ENCODE results near the gene GH2. TPM values are rescaled to one million over a fixed set of nuclear protein-coding genes. Genes with fewer than 3 reads are reported as not detected.

The GH2 gene
- not detected in 2 replicates for total RNA-seq

GRCh38 chr17:63881935-63882601 is at the start of gene GH2:
Gene GH2, minus strand, starts transcription at chr17:63881944. Its CDS starts 143 bp downstream, at chr17:63881801.

DNA sequence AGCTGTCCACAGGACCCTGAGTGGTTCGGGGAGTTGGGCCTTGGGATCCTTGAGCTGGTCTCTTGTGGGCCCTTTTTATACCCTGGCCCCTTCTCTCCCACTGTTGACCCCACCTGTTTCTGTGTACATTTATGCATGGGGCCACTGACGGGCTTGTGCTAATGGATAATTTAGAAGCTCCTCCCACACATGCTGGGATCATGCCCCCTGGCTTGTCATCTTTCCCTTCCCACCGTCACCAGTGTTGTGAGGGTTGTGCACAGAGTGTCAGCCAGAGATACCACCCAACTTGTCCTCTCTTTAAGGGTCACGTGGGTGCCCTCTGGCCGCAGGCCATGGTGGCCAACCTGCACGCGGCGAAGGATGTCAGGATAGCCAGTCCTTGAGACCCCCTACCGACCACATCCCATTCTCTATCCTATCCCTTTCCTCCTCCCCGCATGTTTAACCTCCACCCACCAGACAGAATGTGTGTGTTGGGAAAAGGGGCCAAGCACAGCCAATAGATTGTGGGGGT is 37.1 kb upstream of the GH2 start, which contains the start of gene GH1:
GH1 (minus strand) TSS at position 51 of the 517 bp plus-strand sequence. CDS start 63 bp downstream, outside the sequence.

GRCh38 chr17:63911041-63911635 is 29.4 kb upstream of the GH2 start, which contains the start of gene CSHL1:
Gene CSHL1, minus strand, starts transcription at chr17:63911258. Its CDS starts 62 bp downstream, at chr17:63911196.

GRCh38 chr17:63896524-63897354 is 15.0 kb upstream of the GH2 start, which contains the start of gene CSH1:
Gene CSH1, minus strand, starts transcription at chr17:63896574. Its CDS starts 63 bp downstream, at chr17:63896511.

GRCh38 chr17:63873577-63873976 is 8.2 kb downstream of the GH2 start, which contains the start of gene CSH2:
Gene CSH2, minus strand, starts transcription at chr17:63873677. Its CDS starts 63 bp downstream, at chr17:63873614.

DNA sequence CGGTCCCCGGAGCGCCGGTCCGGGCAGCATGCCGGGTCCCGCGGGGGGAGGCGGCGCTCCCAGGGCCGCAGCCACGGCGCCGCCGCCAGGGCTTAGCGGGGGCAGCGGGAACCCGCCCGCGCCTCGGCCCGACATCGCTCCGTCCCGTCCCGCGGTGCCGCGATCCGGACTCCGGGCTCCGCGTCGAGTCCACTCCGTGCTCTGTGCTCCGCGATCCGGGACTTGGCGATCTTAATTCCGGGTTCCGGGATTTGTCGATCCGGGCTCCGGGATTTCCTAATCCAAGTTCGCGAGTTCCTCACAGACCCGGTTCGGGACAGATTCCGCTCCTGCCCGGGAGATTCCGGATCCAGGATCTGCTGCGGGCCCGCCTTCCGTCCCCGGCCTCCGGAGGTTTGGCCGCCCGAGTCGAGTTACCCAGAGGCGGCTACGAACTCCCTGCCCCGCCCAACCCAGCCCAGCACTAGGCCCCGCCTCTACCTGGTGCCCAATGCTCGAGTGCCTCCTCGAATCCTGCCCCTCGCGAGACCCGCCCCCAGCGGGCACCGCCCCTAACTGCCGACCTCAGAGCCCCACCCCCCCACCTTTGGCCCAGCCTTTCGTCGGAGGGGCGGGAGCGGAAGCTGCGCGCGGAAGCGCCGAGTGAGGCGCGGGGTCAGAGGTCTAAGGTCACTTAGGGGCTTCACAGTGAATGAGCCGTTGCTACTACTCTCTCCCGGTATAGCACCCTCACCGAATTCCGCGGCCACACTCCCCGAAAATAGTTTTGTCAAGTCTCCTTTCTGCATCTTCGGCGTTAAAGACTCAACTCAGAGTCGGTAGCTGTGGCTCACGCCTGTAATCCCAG is 39.0 kb downstream of the GH2 start, which contains the start of gene SMARCD2:
SMARCD2 (minus strand) TSS at position 146 of the 847 bp plus-strand sequence; CDS start at position 135, 11 bp downstream.

Other genes starting within 250 kb of the GH2 start
- gene LIMD2, start 181.8 kb downstream of the GH2 start, total RNA-seq, result 4.9 and 9.0 TPM in 2 replicates
- gene STRADA, start 140.1 kb downstream of the GH2 start, total RNA-seq, result 23.7 and 25.8 TPM in 2 replicates
- 89.7 and 94.5 TPM in 2 replicates for gene CCDC47, start 108.3 kb downstream of the GH2 start, total RNA-seq
- gene DDX42, start 107.8 kb downstream of the GH2 start, total RNA-seq, result 66.3 and 76.8 TPM in 2 replicates
- 58.6 and 61.6 TPM in 2 replicates for gene PSMC5, start 54.5 kb downstream of the GH2 start, total RNA-seq
- 31.9 and 47.7 TPM in 2 replicates for gene FTSJ3, start 54.3 kb downstream of the GH2 start, total RNA-seq
- gene SMARCD2, start 39.3 kb downstream of the GH2 start, total RNA-seq, result 61.6 and 64.3 TPM in 2 replicates
- gene CSH2, start 8.3 kb downstream of the GH2 start, total RNA-seq, result not detected in 2 replicates
- not detected in 2 replicates for gene CSH1, start 14.6 kb upstream of the GH2 start, total RNA-seq
- gene CSHL1, start 29.3 kb upstream of the GH2 start, total RNA-seq, result not detected in 2 replicates
- gene GH1, start 36.9 kb upstream of the GH2 start, total RNA-seq, result not detected in 2 replicates
- 3.6 TPM in 1 of 2 replicates, not detected in the other for gene CD79B, start 50.4 kb upstream of the GH2 start, total RNA-seq
- gene SCN4A, start 91.0 kb upstream of the GH2 start, total RNA-seq, result under 0.01 and 0.07 TPM in 2 replicates
- gene PRR29, start 116.4 kb upstream of the GH2 start, total RNA-seq, result 0.20 and 1.2 TPM in 2 replicates
- gene ICAM2, start 138.7 kb upstream of the GH2 start, total RNA-seq, result 3.9 and 13.0 TPM in 2 replicates
- gene ERN1, start 248.2 kb upstream of the GH2 start, total RNA-seq, result 13.0 and 23.3 TPM in 2 replicates

Measured in smooth muscle cell of the pulmonary artery (primary cell).